Stomach (tissue), 9 donors: ENCODE data around the gene C1D. TPM values are rescaled to one million over a fixed set of nuclear protein-coding genes. Genes with fewer than 3 reads are reported as not detected.

ENCODE experiments used
- DNase-seq, 2 donors: peaks; one replicate each; pipeline versions ENCODE4 v3.0.0 to v3.0.0-alpha.2; 2013 to 2019
- H3K27ac ChIP-seq, 5 donors: fragments of 200-600 bp in 4 of 5; sonication (generic) in 4 of 5; one replicate each; pipeline ENCODE4 v1.5.1; 2013 to 2019; ENCODE audit warnings: mild to moderate bottlenecking in 1 of 5, moderate library complexity in 1 of 5
- H3K27me3 ChIP-seq, 3 donors: fragments of 200-600 bp; sonication (generic); one replicate each; pipeline ENCODE4 v1.5.1; 2017 to 2019; ENCODE audit warnings: mixed run types in 1 of 3
- H3K36me3 ChIP-seq, 4 donors: fragments of 200-600 bp; sonication (generic); 1 replicate in 3 of 4; 2 replicates in 1 of 4; pipeline ENCODE4 v1.5.1; 2016 to 2019
- H3K4me1 ChIP-seq, 4 donors: fragments of 200-600 bp; sonication (generic); one replicate each; pipeline ENCODE4 v1.5.1; 2016 to 2019
- H3K4me3 ChIP-seq, 4 donors: fragments of 200-600 bp; sonication (generic) in 3 of 4; one replicate each; pipeline ENCODE4 v1.5.1; 2016 to 2019; ENCODE audit warnings: mild to moderate bottlenecking in 1 of 4
- H3K9me3 ChIP-seq, 4 donors: fragments of 200-600 bp; sonication (generic); one replicate each; pipeline ENCODE4 v1.5.1; 2016 to 2019
- CTCF ChIP-seq, 7 experiments: fragments of 450-650 bp in 4 of 7; fragments of 200-600 bp in 3 of 7; sonication (generic) in 3 of 7; IDR thresholded peaks; one replicate each; pipeline ENCODE4 v1.5.1; 2016 to 2019; ENCODE audit warnings: antibody characterized with exemption in 7 of 7, control low read depth in 2 of 7, mild to moderate bottlenecking in 1 of 7
- EP300 ChIP-seq: sonication (generic); formaldehyde crosslinking; IDR thresholded peaks from one replicate; pipeline ENCODE4 v1.6.1; 2017; ENCODE audit warnings: antibody characterized with exemption
- POLR2A ChIP-seq, 4 donors: fragments of 450-650 bp; IDR thresholded peaks; one replicate each; pipeline ENCODE4 v1.6.1; 2016; ENCODE audit warnings: antibody characterized with exemption in 4 of 4, control low read depth in 2 of 4, mild to moderate bottlenecking in 1 of 4, moderate library complexity in 1 of 4
- POLR2AphosphoS5 ChIP-seq, 3 donors: sonication (generic); formaldehyde crosslinking; IDR thresholded peaks; one replicate each; pipeline ENCODE4 v1.6.1; 2016; ENCODE audit warnings: antibody characterized with exemption in 3 of 3
- WGBS, 5 donors: extraction: QIAGEN DNeasy Blood & Tissue Kit in 3 of 5; methylation state at CpG; one replicate each; pipeline versions ENCODE4 v1.1.5 to v1.1.7; 2013 to 2018; 5-methylcytosine and 5-hydroxymethylcytosine counted together
- intact Hi-C: fragments of 100-400 bp; cut with DNase I; formaldehyde crosslinking; loops from one replicate; pipeline ENCODE4 v1.15.1; 2023; ENCODE audit warnings: low total_unique reads
- polyA plus RNA-seq, 3 donors: library from polyadenylated mRNA; stranded (reverse); fragments of 200-250 nt; gene quantifications; one replicate each; pipeline ENCODE4 v1.2.3, GENCODE V29; 2013
- total RNA-seq, 5 donors: library from RNA; depleted of rRNA; stranded (reverse); fragments of >200 nt; gene quantifications; one replicate each; pipeline versions ENCODE4 v1.1.0 to v1.2.3, GENCODE V29; 2014 to 2016
- donor health status: healthy with polysubstance abuse.
- donor health status: Bipolar disorder and iron deficiency.
- donor health status: healthy.

Gene C1D
- total and polyA plus RNA-seq, 8 donors, result 3.2 to 101 (median 29.5) TPM

GRCh38 chr2:68018727-68019126, 44.1 kb downstream of the C1D start:
- H3K9me3 ChIP-seq, result no peaks in the 10 kb centered on the region
- TF ChIP-seq EP300, result no peak
- TF ChIP-seq CTCF (IDR thresholded peaks at IDR 0.05), result no peak
- no peak for TF ChIP-seq POLR2AphosphoS5 (IDR thresholded peaks at IDR 0.05)
- TF ChIP-seq POLR2A (IDR thresholded peaks at IDR 0.05), result no peak
- H3K4me3 ChIP-seq, result no peak overlapping the region
- WGBS, 5 donors, result 82 to 87% (median 85%) methylated on average over 4 of the region's 4 CpGs
- no peak overlapping the region for H3K27ac ChIP-seq
- intact Hi-C loops, result no loop called here
- H3K4me1 ChIP-seq, result no peaks in the 10 kb centered on the region
- no peak for DNase-seq
- H3K27me3 ChIP-seq, result peaks cover 0 to 2% (median 0%) of the 10 kb centered on the region in 3 donors
- no peaks in the 10 kb centered on the region for H3K36me3 ChIP-seq

- H3K4me3 ChIP-seq, result no peak overlapping the region
- no peaks in the 10 kb centered on the region for H3K36me3 ChIP-seq
- H3K27ac ChIP-seq, result no peak overlapping the region
- TF ChIP-seq POLR2A (IDR thresholded peaks at IDR 0.05), result no peak
- no peak for TF ChIP-seq POLR2AphosphoS5 (IDR thresholded peaks at IDR 0.05)
- no peak for TF ChIP-seq EP300
- no peak for TF ChIP-seq CTCF (IDR thresholded peaks at IDR 0.05)
- no peaks in the 10 kb centered on the region for H3K27me3 ChIP-seq
- intact Hi-C loops, result no loop called here
- DNase-seq, result no peak
- peaks cover 0 to 7% (median 0%) of the 10 kb centered on the region in 4 donors for H3K9me3 ChIP-seq
- H3K4me1 ChIP-seq, result no peaks in the 10 kb centered on the region
- WGBS, 5 donors, result 78 to 94% (median 92%) methylated on average over 5 of the region's 5 CpGs
Measured at GRCh38 chr2:68009526-68009925, 53.3 kb downstream of the C1D start.

GRCh38 chr2:68000170-68000825, 62.5 kb downstream of the C1D start:
- no peaks in the 10 kb centered on the region for H3K27me3 ChIP-seq
- no peaks in the 10 kb centered on the region for H3K4me1 ChIP-seq
- H3K36me3 ChIP-seq, result no peaks in the 10 kb centered on the region
- no peak overlapping the region for H3K4me3 ChIP-seq
- H3K27ac ChIP-seq, result no peak overlapping the region
- DNase-seq, result no peak
- H3K9me3 ChIP-seq, result peaks cover 0 to 3% (median 0%) of the 10 kb centered on the region in 4 donors
- WGBS, 5 donors, result 82 to 91% (median 87%) methylated on average over 8 of the region's 8 CpGs
- TF ChIP-seq CTCF (IDR thresholded peaks at IDR 0.05), result no peak
- no peak for TF ChIP-seq EP300
- TF ChIP-seq POLR2A (IDR thresholded peaks at IDR 0.05), result no peak
- no peak for TF ChIP-seq POLR2AphosphoS5 (IDR thresholded peaks at IDR 0.05)
- intact Hi-C loops, result no loop called here

GRCh38 chr2:67999332-67999731, 63.5 kb downstream of the C1D start:
- no peaks in the 10 kb centered on the region for H3K36me3 ChIP-seq
- H3K4me1 ChIP-seq, result no peaks in the 10 kb centered on the region
- no peak overlapping the region for H3K27ac ChIP-seq
- WGBS, 5 donors, result 92 to 96% (median 95%) methylated on average over 3 of the region's 3 CpGs
- no peak for DNase-seq
- intact Hi-C loops, result no loop called here
- no peaks in the 10 kb centered on the region for H3K9me3 ChIP-seq
- TF ChIP-seq CTCF (IDR thresholded peaks at IDR 0.05) (no peak), POLR2A (IDR thresholded peaks at IDR 0.05) (no peak), POLR2AphosphoS5 (IDR thresholded peaks at IDR 0.05) (no peak)
- H3K27me3 ChIP-seq, result no peaks in the 10 kb centered on the region
- no peak overlapping the region for H3K4me3 ChIP-seq
